Left cardiac atrium (tissue), 4 donors: ENCODE measurements around the gene TARDBP. TPM values are rescaled to one million over a fixed set of nuclear protein-coding genes. Genes with fewer than 3 reads are reported as not detected.

ENCODE experiments used
- ATAC-seq, 2 donors: fragments of 200-7000 bp; cut with Tn5 transposase; one replicate each; pipeline ENCODE4 v1.9.1; 2020; ENCODE audit warnings: mild to moderate bottlenecking in 2 of 2, moderate library complexity in 2 of 2
- DNase-seq: peaks from one replicate; pipeline ENCODE4 v3.0.0-alpha.2; 2020
- intact Hi-C, 2 donors: fragments of 100-400 bp; cut with DNase I; formaldehyde crosslinking; loops; one replicate each; pipeline versions ENCODE4 v1.14.1 to v1.15.1; 2022 to 2023
- long read RNA-seq: library from polyadenylated mRNA; unstranded; transcript quantifications from one replicate; pipeline ENCODE4 v2.0.0, GENCODE V29; 2021
- total RNA-seq, 2 donors: library from RNA; stranded (reverse); fragmentation: NEBNext Ultra II Directional; extraction: Animal tissue kit (Norgen Biotek cat#: 25700); gene quantifications; one replicate each; pipeline ENCODE4 v1.2.1, GENCODE V29; 2021
- donor health status: DM: no; HTN: yes; CAD: no.
- donor health status: DM: no; HTN: yes; CAD: no; lungs with severe emphysema.
- donor health status: DM: yes; HTN: yes; CAD: no.
- donor health status: Dilated cardiomyopathy.

Gene TARDBP
- 100 to 1,000 TPM; 102 to 119 TPM for total RNA-seq
- long read RNA-seq, full-length matches to known transcripts = 93 of 101 reads
- long read RNA-seq, partial matches to known transcripts = 4 of 101 reads
- long read RNA-seq, other reads (novel, unspliced or antisense) = 4 of 101 reads

- ATAC-seq (peak; percentile 96 to 97), DNase-seq (peak; percentile 91)
- intact Hi-C loops = no loop called here
Measured at GRCh38 chr1:11012260-11013159, at the start of gene TARDBP. TARDBP (plus strand) TSS chr1:11012654; CDS start chr1:11013728, 1,074 bp downstream.

GRCh38 chr1:10965546-10966226, 46.8 kb upstream of the TARDBP start:
- intact Hi-C loops = loop anchor here in 1 of 2 donors (10.0 kb wide), 1 partner anchor 451 kb away; no protein-coding TSS in a partner anchor
- DNase-seq (peak; percentile 37), ATAC-seq (peak; percentile 31 to 55)

- intact Hi-C loops = loop anchor here in 1 of 2 donors (10.0 kb wide), 1 partner anchor 452 kb away; no protein-coding TSS in a partner anchor
- ATAC-seq (no peak), DNase-seq (no peak)
Measured at GRCh38 chr1:10967090-10967489, 45.4 kb upstream of the TARDBP start.

- ATAC-seq (no peak), DNase-seq (no peak)
- intact Hi-C loops = loop anchor here in 1 of 2 donors (10.0 kb wide), 1 partner anchor 454 kb away; no protein-coding TSS in a partner anchor
Measured at GRCh38 chr1:10968411-10968826, 44.0 kb upstream of the TARDBP start.

GRCh38 chr1:10969267-10969970, 43.0 kb upstream of the TARDBP start:
- intact Hi-C loops = loop anchor here in 1 of 2 donors (10.0 kb wide), 1 partner anchor 455 kb away; no protein-coding TSS in a partner anchor
- DNase-seq (no peak), ATAC-seq (no peak)

GRCh38 chr1:10969971-10970332, 42.5 kb upstream of the TARDBP start:
- DNase-seq = no peak
- intact Hi-C loops = loop anchor here in 1 of 2 donors (10.0 kb wide), 1 partner anchor 455 kb away; no protein-coding TSS in a partner anchor

GRCh38 chr1:10973552-10973951, 38.9 kb upstream of the TARDBP start:
- DNase-seq (peak; percentile 39), ATAC-seq (peak in 1 of 2 donors; percentile 30)
- intact Hi-C loops = no loop called here

More at GRCh38 chr1:10969971-10970332, 42.5 kb upstream of the TARDBP start:
- no peak for ATAC-seq

- DNase-seq = no peak
- intact Hi-C loops = no loop called here
- ATAC-seq = no peak
Measured at GRCh38 chr1:10973956-10974881, 38.2 kb upstream of the TARDBP start.

GRCh38 chr1:10975567-10976326, 36.7 kb upstream of the TARDBP start:
- intact Hi-C loops = no loop called here
- no peak for ATAC-seq
- DNase-seq = no peak

- no peak for DNase-seq
- intact Hi-C loops = no loop called here
Measured at GRCh38 chr1:10978719-10979118, 33.7 kb upstream of the TARDBP start.

GRCh38 chr1:10979483-10979920, 33.0 kb upstream of the TARDBP start:
- intact Hi-C loops = no loop called here
- ATAC-seq = peak; percentile 65 to 72
- peak; percentile 61 for DNase-seq

More at GRCh38 chr1:10978719-10979118, 33.7 kb upstream of the TARDBP start:
- no peak for ATAC-seq

GRCh38 chr1:10980094-10980577, 32.3 kb upstream of the TARDBP start:
- ATAC-seq = peak; percentile 95 to 97
- intact Hi-C loops = no loop called here
- peak; percentile 79 for DNase-seq

- intact Hi-C loops = no loop called here
- ATAC-seq (peak in 1 of 2 donors; percentile 38), DNase-seq (peak; percentile 48)
Measured at GRCh38 chr1:10980841-10981727, 31.4 kb upstream of the TARDBP start.

- ATAC-seq = no peak
- DNase-seq = no peak
- intact Hi-C loops = no loop called here
Measured at GRCh38 chr1:10986525-10986890, 25.9 kb upstream of the TARDBP start.

GRCh38 chr1:10987840-10988417, 24.5 kb upstream of the TARDBP start:
- intact Hi-C loops = no loop called here
- ATAC-seq (no peak), DNase-seq (no peak)

GRCh38 chr1:10989095-10989494, 23.4 kb upstream of the TARDBP start:
- DNase-seq (no peak), ATAC-seq (no peak)
- intact Hi-C loops = no loop called here
